HG03442 (cell line): ENCODE measurements around the gene SLC12A4.
A peak's percentile ranks its signal among the peaks of the same experiment; 100 is the strongest.
"Not testable (repeated sequence)": the region's sequence is repeated elsewhere in the genome, so short reads cannot be mapped to it uniquely, and the experiment has no call there.

ENCODE experiments used
- ATAC-seq: cut with Tn5 transposase; IDR thresholded peaks from one replicate; pipeline ENCODE4 v1.9.1; 2021; ENCODE audit warnings: mild to moderate bottlenecking, moderate library complexity; ENCODE audit not compliant: unreplicated experiment

Gene SLC12A4

DNA sequence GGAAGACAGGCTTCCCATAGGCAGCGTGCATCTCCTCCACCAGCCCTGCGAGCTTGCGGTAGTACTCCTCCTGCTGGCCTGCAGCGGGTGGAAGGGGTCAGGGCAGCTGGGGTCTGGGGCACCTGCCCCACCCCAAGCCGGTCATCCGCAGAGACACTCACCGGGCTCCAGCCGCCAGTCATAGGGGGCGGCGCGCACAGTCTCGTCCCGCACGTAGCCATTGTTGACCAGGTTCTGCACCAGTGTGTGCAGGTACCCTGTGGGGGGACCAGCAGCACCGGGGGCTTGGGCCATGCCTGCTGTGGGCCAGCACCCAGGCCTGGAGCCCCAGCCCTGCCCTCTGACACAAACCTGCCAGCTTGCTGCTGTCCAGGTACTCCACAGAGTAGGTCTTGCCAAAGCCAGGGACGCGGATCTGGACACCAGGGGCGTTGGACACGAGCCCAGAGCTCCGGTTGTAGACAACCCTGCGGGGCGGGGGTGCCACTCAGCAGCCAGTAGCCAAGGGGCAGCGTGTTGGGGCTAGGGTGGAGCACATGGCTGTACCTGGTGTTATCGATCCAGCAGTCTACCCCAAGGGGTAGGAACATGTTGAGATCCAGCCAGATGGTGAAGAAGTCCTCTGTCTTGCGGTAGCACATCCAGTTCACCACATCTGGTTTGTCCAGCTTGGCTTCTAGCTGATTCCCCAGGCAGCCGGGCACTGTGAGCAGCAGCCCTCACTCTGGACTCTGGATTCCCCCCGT, 25.8 kb downstream of the SLC12A4 start:
- ATAC-seq = no peak

DNA sequence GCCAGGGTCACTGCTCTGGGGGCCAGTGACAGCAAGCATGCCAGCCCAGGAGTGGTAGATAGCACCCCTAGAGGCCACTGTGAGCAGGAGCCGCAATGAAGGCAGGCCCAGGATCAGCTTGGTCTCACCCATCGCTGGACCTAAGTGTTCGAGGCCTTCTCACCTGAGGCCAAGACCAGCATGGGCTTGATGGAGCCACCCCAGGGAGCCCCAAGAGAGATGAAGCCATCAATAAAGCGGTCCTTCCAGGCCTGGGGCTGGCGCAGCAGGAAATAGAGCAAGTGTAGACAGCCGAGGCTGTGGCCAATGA, 26.3 kb downstream of the SLC12A4 start:
- ATAC-seq = no peak

DNA sequence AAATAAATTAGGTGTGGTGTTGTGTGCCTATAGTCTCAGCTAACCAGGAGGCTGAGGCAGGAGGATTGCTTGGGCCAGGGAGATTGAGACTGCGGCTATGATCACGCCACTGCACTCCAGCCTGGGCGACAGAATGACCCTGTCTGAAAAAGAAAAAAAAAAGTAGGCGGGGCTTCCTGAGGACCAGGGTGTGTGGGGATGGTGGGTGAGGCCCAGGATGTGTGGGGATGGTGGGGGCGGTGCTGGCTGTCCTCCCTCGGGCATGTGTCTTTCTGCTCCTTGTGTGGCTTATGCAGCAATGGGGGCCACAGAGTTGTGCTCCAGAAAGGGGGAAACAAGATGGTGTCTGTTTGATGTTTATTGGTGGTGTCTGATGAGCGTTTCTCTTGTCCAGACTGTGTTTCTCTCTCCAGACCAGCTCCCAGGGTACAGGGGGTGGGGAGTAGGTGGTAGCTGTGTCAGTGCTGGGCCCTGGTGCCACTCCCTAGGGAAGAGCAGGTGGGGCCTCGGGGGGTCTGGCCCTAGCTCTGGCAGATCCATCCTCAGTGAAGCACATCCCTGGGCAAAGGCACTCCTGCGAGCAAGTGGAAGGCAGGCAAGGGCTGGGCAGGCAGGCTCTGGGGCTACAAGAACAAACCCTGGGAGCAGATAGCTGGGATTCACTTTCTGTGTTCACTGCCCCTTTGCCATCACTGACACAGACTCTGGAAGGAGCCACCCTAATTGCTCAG, 26.8 kb downstream of the SLC12A4 start:
- no peak for ATAC-seq

DNA sequence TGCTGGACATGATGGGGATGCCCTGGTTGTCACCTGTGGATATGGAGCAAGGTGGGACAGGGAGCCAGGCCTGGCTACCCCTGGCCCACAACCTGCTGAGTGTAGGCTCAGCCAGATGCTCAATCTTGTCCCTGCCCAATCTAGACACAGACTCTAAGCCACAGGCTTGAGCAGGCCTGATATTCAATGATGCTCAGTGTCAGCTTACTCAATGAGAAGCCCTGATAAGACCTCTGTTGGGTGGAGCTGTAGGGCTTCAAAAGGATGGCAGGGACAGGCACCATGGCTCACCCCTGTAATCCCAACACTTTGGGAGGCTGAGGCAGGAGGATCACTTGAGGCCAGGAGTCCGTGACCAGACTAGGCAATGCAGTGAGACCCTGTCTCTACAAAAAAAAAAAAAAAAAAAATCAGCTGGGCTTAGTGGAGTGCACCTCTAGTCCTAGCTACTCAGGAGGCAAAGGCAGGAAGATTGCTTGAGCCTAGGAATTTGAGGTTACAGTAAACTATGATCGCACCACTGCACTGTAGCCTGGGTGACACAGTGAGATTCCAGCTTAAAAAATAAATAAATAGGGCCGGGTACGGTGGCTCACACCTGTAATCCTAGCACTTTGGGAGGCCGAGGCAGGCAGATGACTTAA, 27.9 kb downstream of the SLC12A4 start:
- ATAC-seq = no peak

- ATAC-seq = no peak
Observed at GRCh38 chr16:67939507-67940445, 28.7 kb downstream of the SLC12A4 start.

DNA sequence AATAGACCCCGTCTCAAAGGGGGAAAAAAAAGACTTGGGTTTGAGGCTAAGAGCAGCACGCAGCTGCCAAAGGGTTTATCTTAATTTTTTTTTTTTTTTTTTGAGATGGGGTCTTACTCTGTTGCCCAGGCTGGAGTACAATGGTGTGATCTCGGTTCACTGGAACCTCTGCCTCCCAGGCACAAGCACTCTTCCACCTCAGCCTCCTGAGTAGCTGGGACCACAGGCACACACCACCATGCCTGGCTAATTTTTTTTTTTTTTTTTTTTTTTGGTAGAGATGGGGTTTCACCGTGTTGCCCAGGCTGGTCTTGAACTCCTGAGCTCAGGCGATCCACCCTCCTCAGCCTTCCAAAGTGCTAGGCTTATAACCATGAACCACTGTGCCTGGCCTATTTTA, 30.7 kb downstream of the SLC12A4 start:
- not testable (repeated sequence) for ATAC-seq

- peak; percentile 36 for ATAC-seq
Observed at GRCh38 chr16:67936880-67937605, 31.4 kb downstream of the SLC12A4 start.

DNA sequence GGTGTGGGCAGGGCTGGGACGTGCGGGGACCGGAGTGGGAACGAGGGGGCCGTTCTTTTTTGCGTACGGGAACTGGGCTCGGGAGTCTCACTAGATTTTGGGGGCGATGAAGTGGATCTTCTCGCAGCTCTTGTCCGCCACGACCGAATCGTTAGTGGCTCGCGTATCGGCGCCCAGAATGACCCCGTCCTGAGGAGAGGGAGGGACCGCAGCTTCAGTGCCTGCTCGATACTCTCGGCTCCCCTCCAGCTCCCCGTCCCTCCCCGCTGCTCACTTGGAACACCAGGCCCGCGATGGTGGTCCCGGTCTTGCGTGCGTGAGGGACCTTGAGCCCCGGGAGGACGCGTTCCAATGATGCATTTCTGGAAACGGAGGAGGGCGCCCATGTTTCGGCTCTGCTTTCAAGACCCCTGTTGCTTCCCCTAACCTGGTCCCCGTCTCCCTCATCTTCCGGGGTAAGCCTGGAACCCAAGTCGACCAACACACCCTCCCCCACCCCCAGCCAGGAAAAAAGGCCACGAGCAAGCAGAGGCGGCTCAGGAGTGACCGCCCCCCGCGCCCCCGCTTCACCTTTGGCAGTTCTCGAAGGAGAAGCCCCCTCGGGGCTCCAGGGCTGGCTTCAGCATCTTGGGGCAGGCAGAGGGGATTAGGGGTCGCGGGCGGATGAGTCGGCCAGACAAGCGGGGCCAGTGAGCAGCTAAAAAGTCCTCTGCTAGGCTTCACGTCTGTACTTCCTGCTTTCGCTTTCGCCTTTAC, 32.1 kb downstream of the SLC12A4 start, which contains the start of gene PSMB10:
Gene PSMB10, minus strand, starts transcription at position 727 of the 756 bp plus-strand sequence. Its CDS starts 101 bp downstream, at position 626.
- ATAC-seq = peak; percentile 6

DNA sequence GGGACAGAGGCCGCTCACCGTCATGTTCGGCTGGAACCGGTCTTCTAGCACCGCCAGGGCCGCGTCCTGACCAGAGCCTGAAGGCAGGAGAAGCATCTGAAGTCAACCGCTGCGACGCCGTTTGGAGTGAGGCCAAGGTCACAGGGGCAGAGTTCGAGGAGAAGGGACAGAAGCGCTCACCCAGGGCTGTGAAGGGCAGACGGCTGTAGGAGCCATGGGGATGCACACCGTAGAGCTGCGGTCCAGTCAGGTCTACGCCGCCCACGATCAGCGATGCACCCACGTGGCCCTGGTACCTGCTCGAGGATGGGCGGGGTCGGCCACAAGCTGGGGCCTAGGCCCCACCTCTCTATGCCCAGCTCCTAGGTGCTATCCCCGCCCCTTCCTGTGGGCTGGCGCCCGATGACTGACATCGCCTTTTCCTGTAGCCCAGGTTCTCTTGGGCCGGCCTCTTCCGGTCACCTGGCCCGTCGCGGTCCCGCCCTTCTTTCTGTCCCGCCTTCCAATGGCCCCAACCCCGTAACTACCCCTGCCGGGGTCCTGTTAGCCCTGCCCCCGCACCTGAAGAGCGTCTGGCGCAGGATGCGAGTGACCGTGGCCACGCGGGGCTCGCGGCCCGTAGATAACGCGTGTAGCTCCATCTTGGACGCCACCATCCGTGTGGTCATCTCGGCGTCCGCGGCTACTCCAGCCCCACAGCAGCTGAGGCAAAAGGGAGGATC, 32.9 kb downstream of the SLC12A4 start:
- peak; percentile 89 for ATAC-seq

- ATAC-seq = no peak
Observed at GRCh38 chr16:67935101-67935401, 33.4 kb downstream of the SLC12A4 start.

- no peak for ATAC-seq
Observed at GRCh38 chr16:67934306-67935100, 33.9 kb downstream of the SLC12A4 start.

- ATAC-seq = no peak
Observed at GRCh38 chr16:67933805-67934204, 34.6 kb downstream of the SLC12A4 start.

DNA sequence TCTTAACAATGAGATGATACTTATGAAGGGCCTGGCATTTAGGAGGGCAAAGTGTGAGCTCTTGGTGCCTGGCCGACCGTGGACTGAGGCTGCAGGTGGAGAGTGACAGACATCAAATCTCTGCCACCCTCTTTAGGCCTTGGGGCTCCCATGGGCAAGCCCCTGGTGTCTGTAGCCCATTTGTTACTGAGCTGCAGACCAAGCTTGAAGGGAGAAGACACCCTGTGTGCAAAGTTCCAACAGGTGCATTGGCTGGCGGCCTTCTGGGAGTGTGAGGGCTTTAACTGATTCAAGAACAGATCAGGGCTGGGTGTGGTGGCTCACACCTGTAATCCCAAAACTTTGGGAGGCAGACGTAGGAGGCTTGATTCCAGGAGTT, 36.0 kb downstream of the SLC12A4 start:
- no peak for ATAC-seq

- no peak for ATAC-seq
Observed at GRCh38 chr16:67931712-67932461, 36.5 kb downstream of the SLC12A4 start, which contains the start of gene CTRL. CTRL (minus strand) TSS chr16:67931862; CDS start chr16:67931852, 10 bp downstream.

GRCh38 chr16:67930678-67931211, 37.7 kb downstream of the SLC12A4 start:
- ATAC-seq = no peak

DNA sequence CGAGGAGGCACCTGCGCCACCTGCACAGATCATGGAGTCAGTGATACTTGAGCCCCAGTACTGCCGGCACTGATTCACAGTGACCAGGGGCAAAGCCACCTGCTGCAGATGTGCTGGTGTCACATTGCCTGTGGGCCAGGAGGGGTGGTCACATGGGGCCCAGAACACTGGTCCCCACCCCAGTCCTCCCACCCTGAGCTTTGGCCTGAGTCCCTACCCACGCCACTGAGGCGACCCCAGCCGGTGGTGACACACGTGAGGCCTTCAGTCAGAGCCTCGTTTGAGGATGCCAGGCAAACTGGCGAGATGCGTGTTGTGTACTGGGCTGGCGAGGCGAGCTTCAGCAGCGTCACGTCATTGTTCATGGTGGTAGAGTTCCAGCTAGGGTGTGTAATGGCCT, 38.2 kb downstream of the SLC12A4 start:
- no peak for ATAC-seq
